ENCODE data around the gene RHEBL1. TPM values are rescaled to one million over a fixed set of nuclear protein-coding genes. Genes with fewer than 3 reads are reported as not detected.

Gene RHEBL1, protein sequence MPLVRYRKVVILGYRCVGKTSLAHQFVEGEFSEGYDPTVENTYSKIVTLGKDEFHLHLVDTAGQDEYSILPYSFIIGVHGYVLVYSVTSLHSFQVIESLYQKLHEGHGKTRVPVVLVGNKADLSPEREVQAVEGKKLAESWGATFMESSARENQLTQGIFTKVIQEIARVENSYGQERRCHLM
- 2.5 and 3.5 TPM in 2 replicates for total RNA-seq (2014; rRNA removed; shearing (Covaris generic))

DNA sequence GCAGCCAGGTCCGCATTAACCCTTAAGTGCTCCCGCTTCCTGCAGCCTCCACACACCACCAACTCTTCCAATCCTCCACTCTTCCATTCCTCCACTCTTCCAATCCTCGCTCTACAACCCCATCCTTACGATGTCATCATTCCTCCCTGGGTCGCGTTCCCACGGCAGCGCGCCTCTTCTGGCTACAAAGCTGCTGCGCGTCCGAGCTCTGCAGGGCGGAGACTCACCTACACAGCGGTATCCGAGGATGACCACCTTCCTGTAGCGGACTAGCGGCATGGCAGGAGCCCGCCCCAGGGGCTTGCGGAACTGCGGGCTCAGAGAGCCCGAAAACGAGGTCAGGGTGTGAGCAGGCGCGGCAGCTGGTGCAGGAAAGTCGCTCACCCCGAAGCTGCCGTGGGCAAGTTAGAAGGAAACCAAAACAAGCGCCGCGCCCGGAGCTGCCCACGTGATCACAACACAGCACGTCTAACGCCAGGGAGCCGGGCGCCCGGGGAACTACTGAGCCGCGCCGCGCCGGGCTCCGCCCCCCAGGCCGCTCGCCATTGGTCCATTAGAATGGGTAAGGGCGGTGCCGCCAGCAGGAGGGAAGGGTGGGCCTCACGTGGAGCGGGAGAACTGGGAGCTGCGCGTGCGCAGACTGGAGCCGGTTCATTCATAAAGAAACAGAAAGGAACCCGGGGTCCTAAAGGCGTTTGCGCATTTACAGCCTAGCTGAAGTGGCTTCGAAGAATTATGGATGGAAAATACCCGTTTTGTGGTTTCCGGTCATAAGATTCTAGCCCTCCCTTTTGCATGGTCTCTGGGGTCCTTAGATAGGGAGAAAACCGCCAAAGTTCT is at the start of gene RHEBL1:
Gene RHEBL1 (minus strand): TSS at position 473 of the 840 bp plus-strand sequence. CDS start 194 bp downstream, at position 279.
- in situ Hi-C loops (cut with HindIII; ENCODE audit: low sequenced_read_pairs): no loop called here
- peak; percentile 95 for DNase-seq (ENCODE audit: low spot score)

DNA sequence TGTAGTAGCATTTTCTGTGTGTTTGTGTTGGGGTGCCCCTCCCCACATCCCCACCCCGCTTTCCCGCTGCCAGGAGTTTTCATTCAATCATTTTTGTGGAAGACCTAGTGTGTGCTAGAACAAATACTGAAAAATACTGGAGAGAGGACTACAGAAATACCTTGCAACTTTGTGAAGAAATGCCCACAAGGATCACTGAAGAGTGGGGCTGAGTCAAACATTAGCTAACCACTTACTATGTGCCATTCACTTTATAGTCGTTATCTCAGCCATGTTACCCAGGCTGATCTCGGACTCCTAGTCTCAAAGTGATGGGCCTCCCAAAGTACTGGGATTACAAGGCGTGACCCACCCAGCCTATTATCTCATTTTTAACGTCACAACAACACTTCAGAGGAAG is 41.4 kb upstream of the RHEBL1 start:
- DNase-seq (ENCODE audit: low spot score): no peak

DNA sequence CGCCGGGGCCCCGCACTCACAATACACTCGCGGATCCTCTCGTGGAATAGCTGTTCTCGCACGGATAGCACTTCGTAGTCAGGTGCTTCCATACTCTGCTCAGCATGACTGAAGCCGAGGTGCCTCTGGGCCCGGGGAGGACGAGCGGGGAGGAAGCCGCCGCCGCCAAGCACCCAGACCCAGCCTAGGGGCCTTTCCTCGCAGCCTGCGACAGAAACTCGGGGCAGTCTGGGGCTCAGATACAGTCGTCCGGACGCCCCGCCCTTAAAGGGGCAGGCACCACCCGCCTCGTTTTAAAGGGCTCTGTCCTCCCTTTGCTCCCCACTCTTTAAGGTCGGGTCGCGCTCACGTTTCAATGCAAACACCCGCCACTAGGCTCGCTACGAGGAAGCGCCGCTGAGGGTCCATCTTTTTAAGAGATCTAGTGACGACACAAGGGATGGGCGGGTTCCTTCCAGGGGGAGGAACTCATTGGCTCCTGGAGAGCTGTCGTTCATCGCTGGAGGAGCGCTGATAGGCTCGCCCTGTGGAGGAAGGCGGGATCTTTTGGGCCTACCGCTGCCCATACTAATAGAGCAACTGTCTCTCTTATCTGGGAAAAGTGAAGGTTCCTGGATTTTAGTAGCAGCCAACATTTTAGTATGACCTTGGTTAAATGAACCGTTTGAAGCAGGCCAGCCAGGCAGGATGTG is 40.8 kb upstream of the RHEBL1 start, which contains the start of gene LMBR1L:
Gene LMBR1L (minus strand): TSS at position 384 of the 692 bp plus-strand sequence. CDS start 292 bp downstream, at position 92.
- peak; percentile 99 for DNase-seq (ENCODE audit: low spot score)
- in situ Hi-C loops (cut with HindIII; ENCODE audit: low sequenced_read_pairs): no loop called here

More for the DNA sequence above, 41.4 kb upstream of the RHEBL1 start:
- in situ Hi-C loops (cut with HindIII; ENCODE audit: low sequenced_read_pairs): no loop called here

DNA sequence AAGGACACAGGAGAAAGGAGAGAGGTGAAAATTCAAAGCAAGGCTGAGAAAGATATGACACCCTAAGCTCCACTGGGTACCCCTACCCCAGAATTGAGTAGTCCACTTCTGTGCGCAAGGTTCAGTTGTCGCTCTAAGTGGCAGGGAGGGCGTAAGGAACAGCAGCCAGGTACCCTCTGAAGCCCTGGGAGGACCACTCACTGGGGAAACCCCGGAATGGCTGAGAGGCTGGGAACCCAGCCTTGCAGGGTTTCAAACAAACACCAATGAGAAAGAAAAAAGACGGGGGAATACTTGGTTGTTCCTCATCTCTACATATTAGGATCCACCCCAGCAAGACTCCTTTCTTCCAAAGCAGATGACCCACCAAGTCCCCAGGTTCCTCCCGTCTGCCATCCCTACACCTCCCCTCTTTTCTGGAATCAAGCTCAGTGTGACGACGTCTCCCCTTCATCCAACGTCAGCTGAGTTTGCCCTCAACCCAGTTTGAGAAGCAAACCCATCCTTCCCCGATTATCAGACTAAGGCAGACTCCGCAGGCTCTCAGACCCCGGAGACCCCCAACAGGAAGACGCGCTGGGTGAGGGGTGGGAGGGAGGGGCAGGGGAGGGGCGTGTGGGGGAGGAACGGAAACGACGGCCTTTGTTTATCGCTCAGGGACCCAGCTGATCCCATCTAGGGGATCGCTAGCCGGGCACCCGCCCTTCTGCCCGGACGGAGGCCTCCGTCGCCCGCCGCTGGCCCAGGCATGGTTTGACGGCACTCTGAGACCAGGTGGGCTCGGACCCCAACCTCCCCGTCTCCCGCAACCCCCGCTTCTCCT is 40.1 kb upstream of the RHEBL1 start:
- peak; percentile 48 for DNase-seq (ENCODE audit: low spot score)
- in situ Hi-C loops (cut with HindIII; ENCODE audit: low sequenced_read_pairs): no loop called here

DNA sequence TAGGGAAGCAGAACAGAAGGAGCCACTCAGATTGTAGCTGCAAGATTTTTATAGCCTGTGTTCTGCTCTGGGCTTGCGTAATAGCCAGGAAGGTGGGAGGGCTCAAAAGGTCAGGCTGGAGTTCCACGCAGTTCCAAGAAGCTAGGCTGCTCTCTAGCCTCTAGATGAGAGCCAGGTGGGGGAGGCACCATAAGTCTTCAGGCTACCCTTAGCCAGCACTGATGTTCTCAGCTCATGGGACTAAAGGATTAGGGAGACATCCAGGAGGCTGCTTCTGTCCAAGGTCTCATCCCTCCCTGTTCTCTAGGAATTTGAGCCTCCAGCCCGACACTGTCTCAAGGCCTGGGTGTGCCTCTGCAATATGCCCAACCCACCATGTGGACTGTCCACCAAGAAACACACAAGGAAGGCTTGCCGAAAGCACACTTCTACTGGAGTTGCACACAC is 39.2 kb upstream of the RHEBL1 start:
- DNase-seq (ENCODE audit: low spot score): peak; percentile 32
- in situ Hi-C loops (cut with HindIII; ENCODE audit: low sequenced_read_pairs): no loop called here

DNA sequence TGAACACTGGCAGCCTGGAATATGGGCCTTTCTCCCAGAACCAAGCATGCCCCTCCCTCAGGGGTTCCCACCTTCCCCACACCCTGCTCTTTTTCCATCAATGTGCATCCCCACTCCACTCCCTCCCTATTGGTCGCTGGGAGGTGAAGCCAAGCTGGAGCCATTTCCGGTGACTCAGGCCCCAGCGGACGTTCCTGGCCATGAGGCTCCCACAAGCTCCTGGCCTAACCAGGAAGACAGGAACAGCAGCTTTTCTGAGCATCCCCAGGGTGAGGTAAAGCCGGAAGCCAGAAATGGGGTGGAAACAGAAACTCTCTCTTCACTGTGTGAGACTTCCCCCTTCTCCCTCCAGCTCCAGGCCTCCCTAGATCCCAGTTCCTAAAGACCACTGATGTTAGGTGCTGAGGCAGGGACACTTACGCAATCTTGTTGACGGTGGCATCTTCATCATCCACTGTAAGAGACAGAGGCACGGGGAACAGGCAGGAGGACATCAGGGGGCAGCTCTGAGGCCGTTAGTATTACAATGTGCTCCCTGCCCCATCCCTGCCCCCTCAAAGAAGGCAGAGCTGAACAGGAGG is 35.8 kb upstream of the RHEBL1 start:
- in situ Hi-C loops (cut with HindIII; ENCODE audit: low sequenced_read_pairs): no loop called here

DNA sequence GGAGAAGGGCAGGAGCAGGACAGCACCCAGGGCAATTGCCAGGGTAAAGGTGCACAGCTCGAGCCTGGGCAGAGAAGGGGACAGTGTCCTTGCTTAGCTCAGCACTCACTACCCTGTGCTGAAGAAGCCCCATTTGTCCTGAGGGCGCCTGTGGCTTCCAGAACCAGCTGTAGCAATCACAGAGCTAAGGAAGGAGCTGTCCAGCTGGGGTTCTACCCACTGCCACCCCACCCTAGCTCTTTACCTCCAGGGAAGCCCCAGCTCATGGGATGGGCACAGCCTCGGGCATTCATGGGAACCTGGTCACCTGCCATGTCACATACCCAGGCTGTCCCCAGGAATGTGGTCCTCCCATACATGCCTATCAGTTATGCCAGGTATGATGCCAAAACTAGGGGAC is 35.0 kb upstream of the RHEBL1 start:
- in situ Hi-C loops (cut with HindIII; ENCODE audit: low sequenced_read_pairs): no loop called here

More for the DNA sequence above, 35.8 kb upstream of the RHEBL1 start:
- DNase-seq (ENCODE audit: low spot score): no peak

DNA sequence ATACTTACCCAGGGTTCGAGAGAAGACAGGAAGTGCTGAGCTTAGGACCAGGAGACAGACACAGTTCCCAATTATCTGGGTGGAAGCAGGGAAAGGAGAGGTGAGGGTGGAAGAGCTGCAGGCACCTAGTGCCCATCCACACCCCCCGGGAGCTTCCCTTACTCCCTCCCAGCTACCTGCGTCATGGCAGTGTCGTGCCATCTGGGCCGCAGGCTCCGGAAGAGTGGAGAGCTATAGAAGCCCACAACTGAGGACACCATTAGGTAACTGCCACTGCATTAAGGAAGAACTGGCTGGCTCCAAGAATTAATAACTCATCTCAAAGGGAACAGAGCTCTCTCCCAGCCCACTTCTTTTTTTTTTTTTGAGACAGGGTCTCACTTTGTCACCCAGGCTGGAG is 30.6 kb upstream of the RHEBL1 start:
- in situ Hi-C loops (cut with HindIII; ENCODE audit: low sequenced_read_pairs): no loop called here

More for the DNA sequence above, 35.0 kb upstream of the RHEBL1 start:
- no peak for DNase-seq (ENCODE audit: low spot score)

DNA sequence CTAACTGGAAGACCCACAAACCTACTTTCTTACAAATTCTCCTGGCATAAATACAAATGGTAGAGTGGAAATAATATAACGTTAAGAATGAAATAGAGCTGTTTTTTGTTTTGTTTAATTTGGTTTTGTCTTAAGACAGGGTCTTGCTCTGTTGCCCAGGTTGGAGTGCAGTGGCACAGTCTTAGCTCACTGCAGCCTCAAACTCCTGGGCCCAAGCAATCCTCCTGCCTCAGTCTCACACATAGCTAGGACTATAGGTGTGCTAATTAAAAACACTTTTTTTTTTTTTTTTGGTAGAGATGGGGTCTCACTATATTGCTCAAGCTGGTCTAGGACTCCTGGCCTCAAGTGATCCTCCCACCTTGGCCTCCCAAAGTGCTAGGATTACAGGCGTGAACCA is 28.9 kb upstream of the RHEBL1 start:
- no peak for DNase-seq (ENCODE audit: low spot score)
- in situ Hi-C loops (cut with HindIII; ENCODE audit: low sequenced_read_pairs): no loop called here

More for the DNA sequence above, 30.6 kb upstream of the RHEBL1 start:
- no peak for DNase-seq (ENCODE audit: low spot score)

DNA sequence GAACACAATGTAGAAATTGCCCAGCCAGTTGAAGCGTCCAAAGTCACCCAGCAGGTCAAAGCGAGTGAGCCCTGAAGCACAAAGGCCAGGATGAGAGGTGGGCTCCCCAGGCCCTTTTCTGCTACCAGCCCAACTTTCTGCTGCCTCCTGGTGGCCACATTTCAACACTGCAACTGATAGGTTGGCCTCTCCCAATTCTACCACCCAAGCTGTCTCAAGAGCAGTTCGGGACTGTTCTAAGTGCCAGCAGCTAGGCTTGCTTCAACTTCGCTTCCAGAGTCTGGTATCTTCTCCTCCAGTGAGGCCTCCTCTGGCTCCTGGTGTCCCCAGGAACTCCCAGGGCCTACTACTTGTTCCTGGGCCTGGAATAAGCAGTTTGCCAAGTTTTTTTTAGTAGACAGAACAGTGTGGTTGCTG is 28.3 kb upstream of the RHEBL1 start:
- DNase-seq (ENCODE audit: low spot score): peak; percentile 51
- in situ Hi-C loops (cut with HindIII; ENCODE audit: low sequenced_read_pairs): no loop called here

DNA sequence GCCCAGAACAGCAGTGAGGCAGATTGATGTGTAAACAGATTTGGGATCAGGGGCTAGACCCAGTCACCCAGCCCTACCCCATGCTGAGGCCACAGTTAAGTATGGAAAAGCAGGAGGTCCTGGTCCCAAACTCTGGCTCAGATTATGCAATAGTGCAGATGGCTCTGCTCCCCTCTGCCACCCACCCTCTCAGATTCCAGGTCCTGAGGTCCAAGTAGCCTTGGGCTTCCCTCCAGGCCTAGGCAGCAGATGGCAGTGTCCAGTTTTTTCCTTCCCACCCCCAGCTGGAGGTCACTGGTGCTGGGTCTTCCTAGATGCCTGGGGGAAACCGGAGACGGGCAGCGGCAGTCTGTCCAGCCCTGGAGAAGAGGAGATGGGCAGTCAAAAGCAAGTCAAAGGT is 27.6 kb upstream of the RHEBL1 start:
- DNase-seq (ENCODE audit: low spot score): peak; percentile 59
- in situ Hi-C loops (cut with HindIII; ENCODE audit: low sequenced_read_pairs): no loop called here

DNA sequence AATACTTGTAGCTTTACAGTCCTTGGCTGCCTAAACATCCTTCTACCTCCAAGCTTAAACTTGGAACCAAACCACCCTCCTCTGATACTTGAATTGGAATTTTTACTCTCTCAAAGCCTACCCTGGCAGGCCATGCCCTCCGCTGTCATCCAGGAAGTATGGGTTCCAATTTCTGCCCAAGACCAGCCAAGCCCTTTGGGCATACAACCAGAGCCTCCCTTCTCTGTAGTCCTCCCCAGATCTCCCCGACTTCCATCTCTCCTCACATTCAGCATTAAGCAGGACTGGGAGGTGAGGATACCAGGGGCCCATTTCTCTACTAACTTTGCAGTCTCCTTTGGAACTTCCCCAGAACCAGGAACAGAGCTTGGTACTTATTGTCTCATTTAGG is 25.2 kb upstream of the RHEBL1 start:
- in situ Hi-C loops (cut with HindIII; ENCODE audit: low sequenced_read_pairs): no loop called here
- DNase-seq (ENCODE audit: low spot score): no peak

DNA sequence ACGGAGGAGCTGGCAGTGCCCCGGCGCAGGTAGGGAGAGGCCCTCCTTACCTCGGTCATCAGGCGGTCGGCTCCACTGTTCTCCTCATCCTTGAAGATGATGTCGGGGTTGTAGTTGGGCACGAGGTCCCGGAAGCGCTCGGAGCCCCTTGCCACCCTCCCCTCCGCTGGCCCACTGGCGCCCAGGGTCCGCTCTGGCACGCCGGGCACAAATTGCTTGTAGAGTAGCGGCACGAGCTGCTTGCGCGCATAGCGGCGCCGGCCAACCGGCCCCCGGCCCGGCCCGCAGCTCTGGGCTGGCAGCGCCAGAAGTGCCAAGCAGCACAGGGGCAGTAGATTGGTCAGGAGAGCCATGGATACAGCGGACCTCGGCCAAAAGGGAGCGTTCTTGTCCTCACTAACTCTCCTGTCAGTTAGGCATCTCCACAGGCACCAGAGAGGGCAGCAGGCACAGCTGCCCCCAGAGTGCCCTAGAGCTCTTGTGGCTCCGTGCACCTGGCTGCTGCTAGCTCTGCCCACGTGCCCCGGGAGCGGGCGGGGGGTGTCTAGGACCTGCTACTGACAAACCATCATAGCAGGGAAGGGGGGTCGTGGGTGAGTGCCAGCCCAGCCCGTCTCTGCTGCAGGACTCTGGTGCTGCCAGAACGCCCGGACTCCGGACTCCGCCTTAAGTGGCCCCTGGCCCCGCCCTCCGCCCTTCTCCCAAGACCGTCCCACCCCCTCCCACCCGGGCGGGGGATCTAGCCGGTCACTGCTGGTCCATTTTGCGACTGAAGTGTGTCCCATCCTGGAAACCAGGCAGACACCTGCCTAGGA is 24.6 kb upstream of the RHEBL1 start, which contains the start of gene DHH:
Gene DHH (minus strand): TSS at position 642 of the 815 bp plus-strand sequence. CDS start 289 bp downstream, at position 353.
- in situ Hi-C loops (cut with HindIII; ENCODE audit: low sequenced_read_pairs): no loop called here
- DNase-seq (ENCODE audit: low spot score): peak; percentile 26

DNA sequence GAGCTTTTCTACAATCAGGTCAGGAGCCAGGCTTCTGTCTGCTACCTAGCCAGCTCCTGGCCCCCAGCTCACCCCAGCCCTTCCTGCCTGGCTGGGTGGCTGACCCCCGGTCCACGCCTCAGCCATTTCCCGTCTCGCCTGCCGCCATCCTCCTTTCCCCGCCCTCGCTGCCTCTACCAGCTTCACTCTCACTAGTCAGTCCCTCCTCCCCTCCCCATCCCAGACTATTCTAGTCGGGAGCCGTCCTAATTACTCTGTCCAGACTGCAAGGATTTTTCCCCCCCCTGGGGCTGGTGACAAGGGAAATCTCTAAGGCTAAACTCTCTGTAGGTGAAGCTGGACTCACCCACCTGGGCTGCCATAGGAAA is 24.0 kb upstream of the RHEBL1 start:
- DNase-seq (ENCODE audit: low spot score): peak; percentile 41
- in situ Hi-C loops (cut with HindIII; ENCODE audit: low sequenced_read_pairs): no loop called here

DNA sequence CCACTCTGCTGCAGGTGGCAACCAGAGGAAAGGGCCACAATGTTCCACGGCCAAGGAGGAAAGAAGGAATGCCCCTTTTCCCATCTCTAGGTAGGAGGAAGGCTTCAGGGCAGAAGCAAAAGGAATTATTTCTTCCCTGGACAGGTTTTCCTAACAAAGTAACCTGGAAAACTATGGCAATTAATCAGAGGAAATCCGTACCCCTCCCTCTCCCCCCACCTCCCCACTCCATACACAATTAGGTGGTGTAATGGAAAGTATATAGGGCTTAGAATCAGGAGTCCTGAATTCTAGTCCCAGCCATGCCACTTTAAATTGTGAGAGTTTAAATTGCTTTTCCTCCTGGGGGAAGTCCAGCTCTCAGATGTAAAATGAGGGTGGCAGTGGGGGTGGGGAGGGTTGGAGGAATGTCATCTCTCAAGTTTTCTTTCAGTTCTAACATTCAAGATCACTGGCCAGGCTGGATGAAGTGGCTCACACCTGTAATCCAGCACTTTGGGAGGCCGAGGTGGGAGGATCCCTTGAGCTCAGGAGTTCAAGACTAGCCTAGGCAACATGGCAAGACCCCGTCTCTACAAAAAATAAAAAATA is 23.1 kb upstream of the RHEBL1 start:
- DNase-seq (ENCODE audit: low spot score): no peak
- in situ Hi-C loops (cut with HindIII; ENCODE audit: low sequenced_read_pairs): no loop called here

DNA sequence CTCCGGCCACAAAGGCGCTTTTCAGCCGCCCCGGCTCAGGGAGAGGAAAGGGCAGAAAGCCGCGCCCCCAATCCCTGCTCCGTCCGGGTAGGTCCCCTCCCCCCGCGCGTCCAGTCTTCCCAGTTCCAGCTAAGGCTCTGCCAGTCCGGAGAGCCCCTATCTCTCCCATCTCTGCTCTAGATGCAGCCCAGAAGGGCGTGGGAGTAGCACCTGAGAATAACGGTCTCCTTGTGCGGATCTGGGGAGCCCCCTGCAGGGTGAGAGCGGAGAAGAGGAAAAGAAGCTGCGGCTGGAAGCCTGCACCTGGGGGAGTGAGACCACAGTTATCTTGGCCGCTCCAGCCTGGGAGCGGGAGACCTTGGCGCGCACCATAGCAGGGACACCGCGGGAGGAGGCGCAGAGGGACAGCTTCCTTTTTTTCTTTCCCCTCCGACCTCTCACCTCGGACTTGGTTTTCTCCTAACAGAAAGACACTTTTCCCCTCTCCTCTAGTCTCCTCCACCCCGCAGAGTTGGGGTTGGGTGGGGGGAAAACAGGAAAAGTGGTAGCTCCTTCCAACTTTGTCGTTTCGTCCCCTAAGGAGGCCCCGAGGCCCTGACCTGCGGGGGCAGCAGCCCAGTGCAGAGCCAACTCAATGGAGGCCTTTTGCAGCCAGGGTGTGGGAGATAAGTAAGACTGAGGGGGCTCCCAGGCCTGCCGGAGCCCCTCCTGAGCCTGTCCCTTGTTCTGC is 22.5 kb upstream of the RHEBL1 start:
- in situ Hi-C loops (cut with HindIII; ENCODE audit: low sequenced_read_pairs): no loop called here
- DNase-seq (ENCODE audit: low spot score): peak; percentile 58

DNA sequence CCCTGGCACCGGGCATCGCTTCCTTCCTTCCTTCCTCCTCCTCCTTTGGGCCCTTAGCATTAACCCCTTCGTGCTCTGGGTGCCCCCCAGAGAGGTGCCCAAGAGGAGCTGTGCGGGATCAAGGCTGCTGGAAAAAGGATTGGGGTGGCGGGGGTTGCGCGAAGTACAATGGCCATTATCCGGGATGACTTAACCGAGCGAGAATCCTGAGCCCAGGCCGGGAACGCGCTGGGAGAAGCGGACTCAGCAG is 22.0 kb upstream of the RHEBL1 start:
- in situ Hi-C loops (cut with HindIII; ENCODE audit: low sequenced_read_pairs): no loop called here
- DNase-seq (ENCODE audit: low spot score): no peak
